ENCODE measurements around the gene GXYLT1. TPM values are rescaled to one million over a fixed set of nuclear protein-coding genes. Genes with fewer than 3 reads are reported as not detected.
"Not testable (repeated sequence)": the region's sequence is repeated elsewhere in the genome, so short reads cannot be mapped to it uniquely, and the experiment has no call there.

GXYLT1 gene
- total and polyA plus RNA-seq, 2 experiments from 2014 or later, result 3.9 to 13.4 TPM

DNA sequence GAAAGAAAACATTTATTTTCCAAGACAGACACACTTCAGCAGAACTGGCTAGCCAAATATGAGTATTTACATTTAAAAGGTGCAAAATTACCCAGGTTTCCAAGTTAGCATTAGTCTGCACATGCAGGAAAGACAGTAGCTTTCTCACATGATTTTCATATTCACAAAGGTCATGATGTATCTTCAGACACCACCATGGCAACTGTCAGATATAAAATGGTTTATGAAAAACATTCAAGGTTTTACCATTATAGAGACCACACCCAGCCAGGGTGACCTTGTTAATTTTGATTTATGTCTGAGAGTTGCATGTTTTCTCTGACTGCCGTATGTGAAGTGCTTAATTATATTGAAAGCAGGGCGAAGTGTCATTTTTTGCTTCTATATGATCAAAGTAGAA, 91.2 kb downstream of the GXYLT1 start:
- DNase-seq (ENCODE audit: low spot score), result no peak
- Mint-ChIP-seq H3K27ac (no peak overlapping the region), H3K36me3 (ENCODE audit: low read depth) (peaks cover 12% of the 10 kb centered on the region), H3K4me1 (no peaks in the 10 kb centered on the region), H3K4me3 (no peak overlapping the region), H3K27me3 (ENCODE audit: insufficient read depth, low read depth, poor library complexity) (peaks cover 2% of the 10 kb centered on the region), H3K9me3 (peaks cover 23% of the 10 kb centered on the region)
- H3F3A ChIP-seq (replicated peaks; ENCODE audit: low read depth), result no peaks in the 10 kb centered on the region
- ATAC-seq, result no peak
- H3K4me3 ChIP-seq, result no peak overlapping the region
- H3K9me2 ChIP-seq (ENCODE audit: insufficient read depth), result no peaks in the 10 kb centered on the region
- H3K79me2 ChIP-seq (replicated peaks; ENCODE audit: insufficient read depth), result no peaks in the 10 kb centered on the region
- TF ChIP-seq EZH2phosphoT487 (IDR thresholded peaks at IDR 0.05; ENCODE audit: unreplicated experiment), result no peak
- TF ChIP-seq, protein P1, sequence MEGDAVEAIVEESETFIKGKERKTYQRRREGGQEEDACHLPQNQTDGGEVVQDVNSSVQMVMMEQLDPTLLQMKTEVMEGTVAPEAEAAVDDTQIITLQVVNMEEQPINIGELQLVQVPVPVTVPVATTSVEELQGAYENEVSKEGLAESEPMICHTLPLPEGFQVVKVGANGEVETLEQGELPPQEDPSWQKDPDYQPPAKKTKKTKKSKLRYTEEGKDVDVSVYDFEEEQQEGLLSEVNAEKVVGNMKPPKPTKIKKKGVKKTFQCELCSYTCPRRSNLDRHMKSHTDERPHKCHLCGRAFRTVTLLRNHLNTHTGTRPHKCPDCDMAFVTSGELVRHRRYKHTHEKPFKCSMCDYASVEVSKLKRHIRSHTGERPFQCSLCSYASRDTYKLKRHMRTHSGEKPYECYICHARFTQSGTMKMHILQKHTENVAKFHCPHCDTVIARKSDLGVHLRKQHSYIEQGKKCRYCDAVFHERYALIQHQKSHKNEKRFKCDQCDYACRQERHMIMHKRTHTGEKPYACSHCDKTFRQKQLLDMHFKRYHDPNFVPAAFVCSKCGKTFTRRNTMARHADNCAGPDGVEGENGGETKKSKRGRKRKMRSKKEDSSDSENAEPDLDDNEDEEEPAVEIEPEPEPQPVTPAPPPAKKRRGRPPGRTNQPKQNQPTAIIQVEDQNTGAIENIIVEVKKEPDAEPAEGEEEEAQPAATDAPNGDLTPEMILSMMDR (conservative IDR thresholded peaks at IDR 0.05; ENCODE audit: low read depth in 2 of 2), result no peak
- TF ChIP-seq JUNB (IDR thresholded peaks at IDR 0.05; ENCODE audit: unreplicated experiment), result no peak
- no peak for TF ChIP-seq CREB1 (CRISPR knock-in tag; IDR thresholded peaks at IDR 0.05; ENCODE audit: low read depth)
- no peak for TF ChIP-seq ZNF331 (CRISPR knock-in tag; IDR thresholded peaks at IDR 0.05; ENCODE audit: low read depth)
- TF ChIP-seq REST (IDR thresholded peaks at IDR 0.05; ENCODE audit: unreplicated experiment), result no peak
- no peak for TF ChIP-seq NANOG (IDR thresholded peaks at IDR 0.05; ENCODE audit: borderline replicate concordance)
- no peak for TF ChIP-seq EZH2 (IDR thresholded peaks at IDR 0.05; ENCODE audit: low read depth, unreplicated experiment)
- TF ChIP-seq STAT1 (IDR thresholded peaks at IDR 0.05; ENCODE audit: unreplicated experiment), result no peak
- H3K27me3 ChIP-seq (ENCODE audit: insufficient read depth), result no peaks in the 10 kb centered on the region
- no peaks in the 10 kb centered on the region for H3K36me3 ChIP-seq (ENCODE audit: insufficient read depth)
- no peak overlapping the region for H3K4me2 ChIP-seq
- H2AFZ ChIP-seq, result no peak overlapping the region
- H3K4me1 ChIP-seq (ENCODE audit: insufficient read depth), result no peaks in the 10 kb centered on the region
- no peaks in the 10 kb centered on the region for H4K20me1 ChIP-seq (replicated peaks; ENCODE audit: insufficient read depth)
- H3K27ac ChIP-seq (ENCODE audit: low read depth), result no peak overlapping the region

DNA sequence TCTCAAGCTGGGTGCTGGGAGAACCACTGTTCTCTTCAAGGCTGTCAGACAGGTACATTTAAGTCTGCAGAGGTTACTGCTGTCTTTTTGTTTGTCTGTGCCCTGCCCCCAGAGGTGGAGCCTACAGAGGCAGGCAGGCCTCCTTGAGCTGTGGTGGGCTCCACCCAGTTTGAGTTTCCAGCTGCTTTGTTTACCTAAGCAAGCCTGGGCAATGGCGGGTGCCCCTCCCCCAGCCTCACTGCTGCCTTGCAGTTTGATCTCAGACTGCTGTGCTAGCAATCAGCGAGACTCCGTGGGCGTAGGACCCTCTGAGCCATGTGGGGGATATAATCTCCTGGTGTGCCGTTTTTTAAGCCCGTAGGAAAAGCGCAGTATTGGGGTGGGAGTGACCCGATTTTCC, 95.7 kb downstream of the GXYLT1 start:
- not testable (repeated sequence) for H3K4me3 ChIP-seq

More for the DNA sequence above, 95.7 kb downstream of the GXYLT1 start:
- H3K79me2 ChIP-seq (replicated peaks; ENCODE audit: insufficient read depth); H3K27ac ChIP-seq (ENCODE audit: low read depth); H3K9me2 ChIP-seq (ENCODE audit: insufficient read depth); DNase-seq (ENCODE audit: low spot score); H3K27ac Mint-ChIP-seq; H2AFZ ChIP-seq; H3K27me3 Mint-ChIP-seq (ENCODE audit: insufficient read depth, low read depth, poor library complexity); H4K20me1 ChIP-seq (replicated peaks; ENCODE audit: insufficient read depth); ATAC-seq; H3K36me3 ChIP-seq (ENCODE audit: insufficient read depth); H3K27me3 ChIP-seq (ENCODE audit: insufficient read depth); H3F3A ChIP-seq (replicated peaks; ENCODE audit: low read depth); H3K4me1 ChIP-seq (ENCODE audit: insufficient read depth); H3K4me3 Mint-ChIP-seq; H3K4me2 ChIP-seq; H3K36me3 Mint-ChIP-seq (ENCODE audit: low read depth); H3K4me1 Mint-ChIP-seq: not testable (repeated sequence)
- peaks cover 32% of the 10 kb centered on the region for H3K9me3 Mint-ChIP-seq
